ENCODE measurements around the gene RIMS4. TPM values are rescaled to one million over a fixed set of nuclear protein-coding genes. Genes with fewer than 3 reads are reported as not detected.
A peak's percentile ranks its signal among the peaks of the same experiment; 100 is the strongest.

RIMS4 gene
- total and polyA plus RNA-seq, 2 of the 13 experiments (the other 11 are each of a cell fraction or from before 2014, with no cell fraction given): 0.01 to 0.07 TPM

GRCh38 chr20:44761423-44761822 lies 48.9 kb downstream of the RIMS4 start:
- FAIRE-seq (no peak), DNase-seq (ENCODE audit: low spot score) (no peak), ATAC-seq (no peak)
- in situ Hi-C loops (cut with HindIII; ENCODE audit: extremely low pct_ligation_motif_present, low pct_unique_long_range_greater_than_20kb) (no loop called here), intact Hi-C loops (cut with micrococcal nuclease; ENCODE audit: unreplicated experiment) (no loop called here)
- H3K4me3 ChIP-seq (replicated peaks in 1 of 3; ENCODE audit: insufficient read depth in 1 of 3, low read depth in 2 of 3, low read length in 3 of 3): no peak overlapping the region
- no peaks in the 10 kb centered on the region for H3K4me1 ChIP-seq (ENCODE audit: insufficient read depth, low read length)
- ChIA-PET CTCF (ENCODE audit: low intra/inter-chr PET ratio, low total read pairs) (no interaction called here), POLR2A (no interaction called here)
- 0 out of 2 replicates have a peak, but pooled peaks have one; percentile 4 for TF ChIP-seq MAFF (IDR thresholded peaks at IDR 0.05; ENCODE audit: low read depth, low read length)
- no peak for TF ChIP-seq JUN (CRISPR knock-in tag; IDR thresholded peaks at IDR 0.05)
- no peak for TF ChIP-seq TIGD3 (CRISPR knock-in tag; IDR thresholded peaks at IDR 0.05; ENCODE audit: borderline replicate concordance)
- TF ChIP-seq ZNF337 (CRISPR knock-in tag; IDR thresholded peaks at IDR 0.05; ENCODE audit: borderline replicate concordance, low read depth): no peak
- H3K27me3 ChIP-seq (ENCODE audit: control insufficient read depth in 1 of 2, insufficient read depth in 2 of 2, low read length in 2 of 2): peaks cover 2 to 67% of the 10 kb centered on the region in 2 experiments; a peak in 3 of 5 replicates
- no peak overlapping the region for H2AFZ ChIP-seq (ENCODE audit: low read length)
- WGBS (ENCODE audit: low lambda C conversion rate): 18% methylated on average over 3 of the region's 3 CpGs
- H3K27ac ChIP-seq (ENCODE audit: extremely low read length, insufficient read depth, low read length): no peak overlapping the region
- H3K4me2 ChIP-seq (ENCODE audit: low read depth, low read length): no peak overlapping the region
- H3K9ac ChIP-seq (ENCODE audit: insufficient read depth, low read depth, low read length): no peak overlapping the region
- H3K36me3 ChIP-seq (replicated peaks in 1 of 2; ENCODE audit: control insufficient read depth in 1 of 2, insufficient read depth in 2 of 2, low read length in 2 of 2): no peaks in the 10 kb centered on the region
- no peaks in the 10 kb centered on the region for H4K20me1 ChIP-seq (ENCODE audit: insufficient read depth, low read length)
- no peaks in the 10 kb centered on the region for H3K9me3 ChIP-seq (ENCODE audit: low read length)
- no TSS peak for BruUV-seq (replicated peaks)
- H3K79me2 ChIP-seq (ENCODE audit: insufficient read depth, low read length): no peaks in the 10 kb centered on the region

GRCh38 chr20:44759595-44759994 lies 50.8 kb downstream of the RIMS4 start:
- CTCF ChIA-PET (ENCODE audit: low intra/inter-chr PET ratio, low total read pairs): no interaction called here
- 4% methylated on average over 1 of the region's 1 CpG for WGBS (ENCODE audit: low lambda C conversion rate)
- Histone ChIP-seq H2AFZ (ENCODE audit: low read length) (no peak overlapping the region), H3K4me3 (replicated peaks in 1 of 3; ENCODE audit: insufficient read depth in 1 of 3, low read depth in 2 of 3, low read length in 3 of 3) (no peak overlapping the region), H3K27me3 (ENCODE audit: control insufficient read depth in 1 of 2, insufficient read depth in 2 of 2, low read length in 2 of 2) (peaks cover 8 to 80% of the 10 kb centered on the region in 2 experiments; a peak in 4 of 5 replicates), H3K79me2 (ENCODE audit: insufficient read depth, low read length) (no peaks in the 10 kb centered on the region), H3K27ac (ENCODE audit: extremely low read length, insufficient read depth, low read length) (no peak overlapping the region), H3K9ac (ENCODE audit: insufficient read depth, low read depth, low read length) (no peak overlapping the region), H3K9me3 (ENCODE audit: low read length) (no peaks in the 10 kb centered on the region), H3K36me3 (replicated peaks in 1 of 2; ENCODE audit: control insufficient read depth in 1 of 2, insufficient read depth in 2 of 2, low read length in 2 of 2) (no peaks in the 10 kb centered on the region), H3K4me1 (ENCODE audit: insufficient read depth, low read length) (no peaks in the 10 kb centered on the region), H4K20me1 (ENCODE audit: insufficient read depth, low read length) (no peaks in the 10 kb centered on the region), H3K4me2 (ENCODE audit: low read depth, low read length) (no peak overlapping the region)
- in situ Hi-C loops (cut with HindIII; ENCODE audit: extremely low pct_ligation_motif_present, low pct_unique_long_range_greater_than_20kb): no loop called here
- ATAC-seq (no peak), DNase-seq (ENCODE audit: low spot score) (no peak), FAIRE-seq (no peak)
- TF ChIP-seq ZHX1 (CRISPR knock-in tag; IDR thresholded peaks at IDR 0.05; ENCODE audit: low read depth) (no peak), ZNF30 (CRISPR knock-in tag; IDR thresholded peaks at IDR 0.05) (no peak), ZNF687 (CRISPR knock-in tag; IDR thresholded peaks at IDR 0.05) (no peak), ZSCAN20 (CRISPR knock-in tag; IDR thresholded peaks at IDR 0.05; ENCODE audit: borderline replicate concordance) (no peak), HHEX (CRISPR knock-in tag; IDR thresholded peaks at IDR 0.05) (no peak)
- BruUV-seq (replicated peaks): no TSS peak
- POLR2A ChIA-PET: no interaction called here
- intact Hi-C loops (cut with micrococcal nuclease; ENCODE audit: unreplicated experiment): no loop called here
